Measurements from ENCODE around the gene MFN2. TPM values are rescaled to one million over a fixed set of nuclear protein-coding genes. Genes with fewer than 3 reads are reported as not detected.
A peak's percentile ranks its signal among the peaks of the same experiment; 100 is the strongest.
"Not testable (repeated sequence)": the region's sequence is repeated elsewhere in the genome, so short reads cannot be mapped to it uniquely, and the experiment has no call there.

The MFN2 gene
- polyA plus RNA-seq, 1 donor: 72.6 TPM

GRCh38 chr1:12007204-12007603, 27.0 kb downstream of the MFN2 start:
- no peaks in the 10 kb centered on the region for H3K27me3 ChIP-seq (ENCODE audit: control insufficient read depth, insufficient read depth, low read length)
- no peak overlapping the region for H3K4me3 ChIP-seq (ENCODE audit: low read length)
- H3K36me3 ChIP-seq (ENCODE audit: control insufficient read depth, insufficient read depth, low read length): peaks cover 84% of the 10 kb centered on the region
- no peak overlapping the region for H3K27ac ChIP-seq (ENCODE audit: low read length)
- peaks cover 15% of the 10 kb centered on the region for H3K4me1 ChIP-seq (ENCODE audit: control insufficient read depth, insufficient read depth, low read length)
- no peak for DNase-seq
- WGBS (ENCODE audit: insufficient coverage, low lambda C conversion rate): no CpG with 5 or more reads among the region's 6 CpGs
- peaks cover 9% of the 10 kb centered on the region for H3K9me3 ChIP-seq (ENCODE audit: control insufficient read depth, low read depth, low read length)

GRCh38 chr1:12008355-12008754, 28.1 kb downstream of the MFN2 start:
- WGBS (ENCODE audit: insufficient coverage, low lambda C conversion rate): no CpG with 5 or more reads among the region's 33 CpGs
- not testable (repeated sequence) for H3K27me3 ChIP-seq (ENCODE audit: control insufficient read depth, insufficient read depth, low read length); DNase-seq; H3K9me3 ChIP-seq (ENCODE audit: control insufficient read depth, low read depth, low read length); H3K4me3 ChIP-seq (ENCODE audit: low read length); H3K27ac ChIP-seq (ENCODE audit: low read length)
- Histone ChIP-seq H3K36me3 (ENCODE audit: control insufficient read depth, insufficient read depth, low read length) (peaks cover 85% of the 10 kb centered on the region), H3K4me1 (ENCODE audit: control insufficient read depth, insufficient read depth, low read length) (peaks cover 15% of the 10 kb centered on the region)

GRCh38 chr1:12009318-12009947, 29.2 kb downstream of the MFN2 start:
- Histone ChIP-seq H3K9me3 (ENCODE audit: control insufficient read depth, low read depth, low read length) (peaks cover 9% of the 10 kb centered on the region), H3K27ac (ENCODE audit: low read length) (peak overlapping the region; percentile 22), H3K36me3 (ENCODE audit: control insufficient read depth, insufficient read depth, low read length) (peaks cover 76% of the 10 kb centered on the region), H3K4me3 (ENCODE audit: low read length) (no peak overlapping the region), H3K4me1 (ENCODE audit: control insufficient read depth, insufficient read depth, low read length) (peaks cover 8% of the 10 kb centered on the region), H3K27me3 (ENCODE audit: control insufficient read depth, insufficient read depth, low read length) (no peaks in the 10 kb centered on the region)
- WGBS (ENCODE audit: insufficient coverage, low lambda C conversion rate): no CpG with 5 or more reads among the region's 9 CpGs
- peak in 1 of 2 donors; percentile 53 for DNase-seq

- no peak for DNase-seq
- no peaks in the 10 kb centered on the region for H3K4me1 ChIP-seq (ENCODE audit: control insufficient read depth, insufficient read depth, low read length)
- H3K36me3 ChIP-seq (ENCODE audit: control insufficient read depth, insufficient read depth, low read length): peaks cover 61% of the 10 kb centered on the region
- no peaks in the 10 kb centered on the region for H3K27me3 ChIP-seq (ENCODE audit: control insufficient read depth, insufficient read depth, low read length)
- H3K9me3 ChIP-seq (ENCODE audit: control insufficient read depth, low read depth, low read length): peaks cover 9% of the 10 kb centered on the region
- WGBS (ENCODE audit: insufficient coverage, low lambda C conversion rate): no CpG with 5 or more reads among the region's 16 CpGs
- no peak overlapping the region for H3K4me3 ChIP-seq (ENCODE audit: low read length)
- no peak overlapping the region for H3K27ac ChIP-seq (ENCODE audit: low read length)
These were observed 30.7 kb downstream of the MFN2 start for GRCh38 chr1:12010746-12011570.

- Histone ChIP-seq H3K4me1 (ENCODE audit: control insufficient read depth, insufficient read depth, low read length) (no peaks in the 10 kb centered on the region), H3K9me3 (ENCODE audit: control insufficient read depth, low read depth, low read length) (peaks cover 9% of the 10 kb centered on the region), H3K27ac (ENCODE audit: low read length) (no peak overlapping the region), H3K4me3 (ENCODE audit: low read length) (no peak overlapping the region), H3K36me3 (ENCODE audit: control insufficient read depth, insufficient read depth, low read length) (peaks cover 51% of the 10 kb centered on the region), H3K27me3 (ENCODE audit: control insufficient read depth, insufficient read depth, low read length) (no peaks in the 10 kb centered on the region)
- no peak for DNase-seq
- WGBS (ENCODE audit: insufficient coverage, low lambda C conversion rate): no CpG with 5 or more reads among the region's 4 CpGs
These were observed 31.8 kb downstream of the MFN2 start for GRCh38 chr1:12011998-12012397.

- DNase-seq: no peak
- H3K4me1 ChIP-seq (ENCODE audit: control insufficient read depth, insufficient read depth, low read length): no peaks in the 10 kb centered on the region
- H3K27me3 ChIP-seq (ENCODE audit: control insufficient read depth, insufficient read depth, low read length): no peaks in the 10 kb centered on the region
- no peak overlapping the region for H3K4me3 ChIP-seq (ENCODE audit: low read length)
- H3K36me3 ChIP-seq (ENCODE audit: control insufficient read depth, insufficient read depth, low read length): peaks cover 45% of the 10 kb centered on the region
- peaks cover 9% of the 10 kb centered on the region for H3K9me3 ChIP-seq (ENCODE audit: control insufficient read depth, low read depth, low read length)
- H3K27ac ChIP-seq (ENCODE audit: low read length): no peak overlapping the region
- WGBS (ENCODE audit: insufficient coverage, low lambda C conversion rate): 100% methylated on average over 2 of the region's 8 CpGs
These were observed 32.5 kb downstream of the MFN2 start for GRCh38 chr1:12012560-12013316.

GRCh38 chr1:12014141-12014991, 34.1 kb downstream of the MFN2 start:
- no peak for DNase-seq
- Histone ChIP-seq H3K4me3 (ENCODE audit: low read length) (no peak overlapping the region), H3K27ac (ENCODE audit: low read length) (no peak overlapping the region), H3K9me3 (ENCODE audit: control insufficient read depth, low read depth, low read length) (no peaks in the 10 kb centered on the region), H3K36me3 (ENCODE audit: control insufficient read depth, insufficient read depth, low read length) (peaks cover 40% of the 10 kb centered on the region), H3K4me1 (ENCODE audit: control insufficient read depth, insufficient read depth, low read length) (no peaks in the 10 kb centered on the region), H3K27me3 (ENCODE audit: control insufficient read depth, insufficient read depth, low read length) (no peaks in the 10 kb centered on the region)
- WGBS (ENCODE audit: insufficient coverage, low lambda C conversion rate): 90% methylated on average over 2 of the region's 16 CpGs

GRCh38 chr1:12015001-12015491, 34.8 kb downstream of the MFN2 start:
- peaks cover 34% of the 10 kb centered on the region for H3K36me3 ChIP-seq (ENCODE audit: control insufficient read depth, insufficient read depth, low read length)
- DNase-seq: no peak
- no peak overlapping the region for H3K27ac ChIP-seq (ENCODE audit: low read length)
- no peaks in the 10 kb centered on the region for H3K9me3 ChIP-seq (ENCODE audit: control insufficient read depth, low read depth, low read length)
- H3K27me3 ChIP-seq (ENCODE audit: control insufficient read depth, insufficient read depth, low read length): no peaks in the 10 kb centered on the region
- H3K4me3 ChIP-seq (ENCODE audit: low read length): no peak overlapping the region
- WGBS (ENCODE audit: insufficient coverage, low lambda C conversion rate): no CpG with 5 or more reads among the region's 10 CpGs
- peaks cover 1% of the 10 kb centered on the region for H3K4me1 ChIP-seq (ENCODE audit: control insufficient read depth, insufficient read depth, low read length)

- no CpG with 5 or more reads among the region's 9 CpGs for WGBS (ENCODE audit: insufficient coverage, low lambda C conversion rate)
- Histone ChIP-seq H3K4me3 (ENCODE audit: low read length) (no peak overlapping the region), H3K4me1 (ENCODE audit: control insufficient read depth, insufficient read depth, low read length) (peaks cover 4% of the 10 kb centered on the region), H3K27ac (ENCODE audit: low read length) (no peak overlapping the region), H3K9me3 (ENCODE audit: control insufficient read depth, low read depth, low read length) (no peaks in the 10 kb centered on the region), H3K27me3 (ENCODE audit: control insufficient read depth, insufficient read depth, low read length) (no peaks in the 10 kb centered on the region), H3K36me3 (ENCODE audit: control insufficient read depth, insufficient read depth, low read length) (peaks cover 29% of the 10 kb centered on the region)
- DNase-seq: no peak
These were observed 35.3 kb downstream of the MFN2 start for GRCh38 chr1:12015499-12015898.
